ENCODE measurements around the gene PI4KB. TPM values are rescaled to one million over a fixed set of nuclear protein-coding genes. Genes with fewer than 3 reads are reported as not detected.

PI4KB gene
- total and polyA plus RNA-seq, 9 of the 15 experiments (the other 6 are each of a cell fraction or from before 2014, with no cell fraction given), result 3.1 to 65.4 (median 45.1) TPM

DNA sequence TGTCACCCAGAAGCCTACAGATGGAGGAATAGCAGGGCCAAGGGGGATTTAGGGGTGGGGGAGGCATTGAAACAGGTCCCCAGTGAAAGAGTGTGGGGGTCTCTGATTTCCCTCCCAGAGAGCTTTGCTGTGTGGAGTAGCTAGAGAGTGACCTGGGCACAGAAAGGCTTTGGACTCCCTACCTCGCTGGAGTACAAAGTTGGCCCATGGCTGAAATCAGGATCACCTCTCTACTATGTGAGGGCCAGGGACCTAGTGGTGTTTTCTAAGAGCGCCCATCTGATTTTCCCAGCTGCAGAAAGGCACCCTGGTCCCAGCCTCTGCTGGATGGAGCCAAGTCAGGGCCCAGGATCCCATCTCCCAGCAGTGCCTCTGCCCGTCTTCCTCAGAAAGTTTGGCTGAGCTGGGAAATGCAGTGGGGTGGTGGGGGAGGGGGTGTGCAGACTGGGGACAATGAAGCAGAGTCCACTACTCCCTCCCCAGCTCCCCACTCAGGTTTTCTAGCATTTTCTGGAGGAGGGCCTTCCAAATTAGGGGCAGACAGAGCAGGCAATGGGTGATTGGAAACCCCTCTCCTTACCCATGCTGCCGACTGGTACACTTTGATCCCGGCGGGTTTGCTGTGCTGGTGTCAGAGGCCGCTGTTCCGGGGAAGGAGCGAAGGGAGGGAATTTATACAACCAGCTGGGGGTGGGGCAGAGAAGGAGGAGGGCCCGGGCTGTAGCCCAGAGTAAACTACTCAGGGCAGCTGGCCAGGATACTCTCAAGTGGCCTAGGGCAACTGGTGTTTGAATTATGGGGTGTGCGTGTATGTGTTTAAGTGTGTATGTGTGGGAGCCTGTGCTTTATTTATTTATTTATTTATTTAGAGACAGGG lies 45.1 kb upstream of the PI4KB start, which contains the start of gene SELENBP1 (continued):
- TF ChIP-seq TBP (optimal IDR thresholded peaks at IDR 0.05; ENCODE audit: low read depth, low read length) (peak; percentile 75), ARHGAP35 (IDR thresholded peaks at IDR 0.05; ENCODE audit: partially characterized antibody) (no peak), IRF2 (CRISPR knock-in tag; IDR thresholded peaks at IDR 0.05) (no peak), NFATC3 (IDR thresholded peaks at IDR 0.05) (no peak), EZH2 (IDR thresholded peaks at IDR 0.05; ENCODE audit: borderline replicate concordance, low read depth, low read length) (no peak), LARP7 (IDR thresholded peaks at IDR 0.05) (no peak), SRSF9 (IDR thresholded peaks at IDR 0.05; ENCODE audit: borderline replicate concordance, low read depth, low read length) (no peak), NBN (IDR thresholded peaks at IDR 0.05; ENCODE audit: low read depth) (peak; percentile 50; the same call in 1 of the 2 replicates), ZNF316 (IDR thresholded peaks at IDR 0.05) (no peak), SAFB2 (IDR thresholded peaks at IDR 0.05; ENCODE audit: borderline replicate concordance, low read depth, low read length, severe bottlenecking) (no peak), ZNF146 (CRISPR knock-in tag; IDR thresholded peaks at IDR 0.05; ENCODE audit: unreplicated experiment) (no peak), ESRRB (CRISPR knock-in tag; IDR thresholded peaks at IDR 0.05; ENCODE audit: borderline replicate concordance) (no peak), SNIP1 (IDR thresholded peaks at IDR 0.05; ENCODE audit: low read depth) (no peak), CBX1 (IDR thresholded peaks at IDR 0.05; ENCODE audit: low read depth) (no peak), NONO (IDR thresholded peaks at IDR 0.05; ENCODE audit: low read depth in 2 of 2, low read length in 1 of 2) (no peak), POLR2G (IDR thresholded peaks at IDR 0.05; ENCODE audit: low read depth, low read length) (peak; percentile 67), CBX8 (IDR thresholded peaks at IDR 0.05; ENCODE audit: borderline replicate concordance, extremely low read depth, low read depth, low read length, poor library complexity, severe bottlenecking) (no peak), ZFX (CRISPR knock-in tag; IDR thresholded peaks at IDR 0.05) (no peak), PHF8 (IDR thresholded peaks at IDR 0.05; ENCODE audit: borderline replicate concordance, low read length) (peak; percentile 71; the same call in 1 of the 2 replicates), GTF2A2 (tag; IDR thresholded peaks at IDR 0.05) (0 out of 2 replicates have a peak, but pooled peaks have one; percentile 44), MAZ (CRISPR knock-in tag; conservative IDR thresholded peaks at IDR 0.05 in 1 of 2, IDR thresholded peaks at IDR 0.05 in 1 of 2) (peak; percentile 44 to 63; a peak in 3 of 4 replicates), ZNF436 (CRISPR knock-in tag; IDR thresholded peaks at IDR 0.05) (no peak)
- TF ChIP-seq, protein P1, sequence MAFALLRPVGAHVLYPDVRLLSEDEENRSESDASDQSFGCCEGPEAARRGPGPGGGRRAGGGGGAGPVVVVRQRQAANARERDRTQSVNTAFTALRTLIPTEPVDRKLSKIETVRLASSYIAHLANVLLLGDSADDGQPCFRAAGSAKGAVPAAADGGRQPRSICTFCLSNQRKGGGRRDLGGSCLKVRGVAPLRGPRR (CRISPR knock-in tag; IDR thresholded peaks at IDR 0.05), result no peak
- TF ChIP-seq, protein P2, sequence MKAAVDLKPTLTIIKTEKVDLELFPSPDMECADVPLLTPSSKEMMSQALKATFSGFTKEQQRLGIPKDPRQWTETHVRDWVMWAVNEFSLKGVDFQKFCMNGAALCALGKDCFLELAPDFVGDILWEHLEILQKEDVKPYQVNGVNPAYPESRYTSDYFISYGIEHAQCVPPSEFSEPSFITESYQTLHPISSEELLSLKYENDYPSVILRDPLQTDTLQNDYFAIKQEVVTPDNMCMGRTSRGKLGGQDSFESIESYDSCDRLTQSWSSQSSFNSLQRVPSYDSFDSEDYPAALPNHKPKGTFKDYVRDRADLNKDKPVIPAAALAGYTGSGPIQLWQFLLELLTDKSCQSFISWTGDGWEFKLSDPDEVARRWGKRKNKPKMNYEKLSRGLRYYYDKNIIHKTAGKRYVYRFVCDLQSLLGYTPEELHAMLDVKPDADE (conservative IDR thresholded peaks at IDR 0.05; ENCODE audit: control insufficient read depth, low read depth, low read length), result no peak
- TF ChIP-seq, protein P3, sequence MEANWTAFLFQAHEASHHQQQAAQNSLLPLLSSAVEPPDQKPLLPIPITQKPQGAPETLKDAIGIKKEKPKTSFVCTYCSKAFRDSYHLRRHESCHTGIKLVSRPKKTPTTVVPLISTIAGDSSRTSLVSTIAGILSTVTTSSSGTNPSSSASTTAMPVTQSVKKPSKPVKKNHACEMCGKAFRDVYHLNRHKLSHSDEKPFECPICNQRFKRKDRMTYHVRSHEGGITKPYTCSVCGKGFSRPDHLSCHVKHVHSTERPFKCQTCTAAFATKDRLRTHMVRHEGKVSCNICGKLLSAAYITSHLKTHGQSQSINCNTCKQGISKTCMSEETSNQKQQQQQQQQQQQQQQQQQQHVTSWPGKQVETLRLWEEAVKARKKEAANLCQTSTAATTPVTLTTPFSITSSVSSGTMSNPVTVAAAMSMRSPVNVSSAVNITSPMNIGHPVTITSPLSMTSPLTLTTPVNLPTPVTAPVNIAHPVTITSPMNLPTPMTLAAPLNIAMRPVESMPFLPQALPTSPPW (CRISPR knock-in tag; IDR thresholded peaks at IDR 0.05), result peak; percentile 84
